GM12891 (cell line): Measurements from ENCODE around the gene NEDD4L.

Experiments
- DNase-seq: peaks from one replicate; pipeline ENCODE4 v3.0.0; 2011; ENCODE audit warnings: low spot score; ENCODE audit not compliant: insufficient read length
- FAIRE-seq: peaks from 2 replicates; lab custom pipeline; 2011; peaks lifted over from hg19 to GRCh38; lab: Jason Lieb, UNC
- PAX5 ChIP-seq: IDR thresholded peaks from 2 replicates; pipeline ENCODE4 v1.6.1; 2011; ENCODE audit warnings: low read length, moderate library complexity, mild to moderate bottlenecking; ENCODE audit not compliant: insufficient read depth, severe bottlenecking
- POLR2A ChIP-seq: IDR thresholded peaks from 2 replicates; pipeline ENCODE4 v1.6.1; 2011; ENCODE audit warnings: low read depth, low read length, control low read depth
- POLR2AphosphoS5 ChIP-seq: IDR thresholded peaks from 2 replicates; pipeline ENCODE4 v1.6.1; 2011; ENCODE audit warnings: low read depth, low read length, control low read depth
- POU2F2 ChIP-seq: IDR thresholded peaks from 2 replicates; pipeline ENCODE4 v1.6.1; 2011; ENCODE audit warnings: low read depth, mild to moderate bottlenecking, control low read depth, low read length, moderate library complexity
- SPI1 ChIP-seq: IDR thresholded peaks from 2 replicates; pipeline ENCODE4 v1.6.1; 2011; ENCODE audit warnings: low read depth, low read length, control low read depth
- TAF1 ChIP-seq: IDR thresholded peaks from 2 replicates; pipeline ENCODE4 v1.6.1; 2011; ENCODE audit warnings: low read depth, low read length, control low read depth

Gene NEDD4L

GRCh38 chr18:58109256-58109655 is 65.2 kb downstream of the NEDD4L start:
- DNase-seq: no peak
- no peak for FAIRE-seq
- TF ChIP-seq POLR2AphosphoS5: no peak
- TF ChIP-seq POLR2A: no peak

DNA sequence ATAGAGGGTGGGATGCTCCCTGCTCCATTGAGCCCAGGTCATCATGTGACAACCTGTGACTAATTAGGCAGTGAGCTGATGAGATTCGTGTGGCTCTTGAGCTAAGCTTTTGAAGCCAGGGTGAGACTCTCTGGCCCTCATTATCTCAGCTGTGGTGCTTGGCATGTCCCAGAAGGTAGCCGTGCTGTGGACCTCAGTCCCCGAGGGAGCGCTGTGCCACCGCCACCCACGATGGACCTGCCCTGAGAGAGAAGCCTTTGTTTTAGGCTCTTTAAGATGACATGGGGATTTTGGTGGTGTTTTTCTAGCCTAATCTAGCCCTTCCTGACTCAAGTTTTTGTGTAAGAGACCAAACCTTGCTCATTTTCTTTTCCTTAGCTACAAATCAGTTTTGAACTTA is 66.4 kb downstream of the NEDD4L start:
- DNase-seq (no peak), FAIRE-seq (peak; percentile 20)
- TF ChIP-seq POLR2AphosphoS5: no peak
- no peak for TF ChIP-seq PAX5
- TF ChIP-seq POLR2A: no peak
- no peak for TF ChIP-seq SPI1
- TF ChIP-seq TAF1: no peak
- TF ChIP-seq POU2F2: no peak

DNA sequence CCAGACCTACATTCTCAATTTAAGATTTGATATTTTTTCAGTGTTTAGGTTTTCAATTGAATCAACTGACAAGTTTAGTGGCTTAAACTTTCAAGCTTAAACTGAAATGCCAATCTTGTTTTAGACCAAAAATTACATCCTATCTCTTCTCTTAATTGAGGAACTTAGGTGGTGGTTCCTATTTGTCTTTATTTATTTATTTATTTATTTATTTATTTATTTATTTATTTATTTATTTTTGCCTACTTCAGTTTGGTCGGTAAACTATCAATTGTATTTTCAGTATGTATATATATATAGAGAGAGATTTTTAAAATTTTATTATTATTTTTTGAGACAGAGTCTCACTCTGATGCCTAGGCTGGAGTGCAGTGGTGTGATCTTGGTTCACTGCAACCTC is 68.1 kb downstream of the NEDD4L start:
- DNase-seq (no peak), FAIRE-seq (no peak)
- no peak for TF ChIP-seq TAF1
- TF ChIP-seq POU2F2: no peak
- TF ChIP-seq POLR2A: no peak
- TF ChIP-seq POLR2AphosphoS5: no peak
- no peak for TF ChIP-seq SPI1
- TF ChIP-seq PAX5: no peak

GRCh38 chr18:58113337-58113736 is 69.3 kb downstream of the NEDD4L start:
- DNase-seq (no peak), FAIRE-seq (no peak)
- TF ChIP-seq POU2F2 (no peak), PAX5 (no peak), SPI1 (no peak), TAF1 (no peak), POLR2A (no peak; the same call in 1 of the 2 replicates), POLR2AphosphoS5 (no peak)

DNA sequence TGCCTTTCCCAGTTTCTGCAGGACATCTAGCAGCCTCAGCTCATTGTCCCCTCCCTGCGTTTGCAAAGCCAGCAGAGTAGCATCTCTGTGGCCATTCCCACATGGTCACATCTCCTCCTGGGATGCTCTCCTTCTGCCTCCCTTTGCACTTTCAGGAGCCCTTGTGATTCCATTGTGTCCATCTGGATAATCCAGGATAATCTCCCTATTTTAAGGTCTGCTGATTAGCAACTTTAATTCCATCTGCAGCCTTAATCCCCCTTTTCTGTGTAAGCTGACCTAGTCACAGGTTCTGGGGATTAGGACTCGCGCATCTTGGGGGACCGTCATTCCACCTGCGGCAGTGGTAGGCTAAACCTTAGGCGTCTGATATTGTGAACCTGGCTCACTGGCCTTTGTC is 70.7 kb downstream of the NEDD4L start:
- FAIRE-seq (no peak), DNase-seq (no peak)
- no peak for TF ChIP-seq TAF1
- TF ChIP-seq PAX5: no peak
- no peak for TF ChIP-seq POLR2A
- TF ChIP-seq POU2F2: no peak
- no peak for TF ChIP-seq SPI1
- no peak for TF ChIP-seq POLR2AphosphoS5

- FAIRE-seq: no peak
- DNase-seq: no peak
- no peak for TF ChIP-seq POLR2AphosphoS5
- no peak for TF ChIP-seq POLR2A
- no peak for TF ChIP-seq SPI1
- no peak for TF ChIP-seq TAF1
- TF ChIP-seq POU2F2: no peak
- no peak for TF ChIP-seq PAX5
Measured at GRCh38 chr18:58116818-58117217, 72.8 kb downstream of the NEDD4L start.

- DNase-seq (no peak), FAIRE-seq (peak; percentile 83)
- no peak for TF ChIP-seq POLR2AphosphoS5
- TF ChIP-seq POLR2A: no peak
- TF ChIP-seq TAF1: no peak
- TF ChIP-seq POU2F2: no peak
- no peak for TF ChIP-seq SPI1
- no peak for TF ChIP-seq PAX5
Measured at GRCh38 chr18:58117786-58118403, 73.9 kb downstream of the NEDD4L start.

- DNase-seq (no peak), FAIRE-seq (no peak)
- no peak for TF ChIP-seq POU2F2
- TF ChIP-seq TAF1: no peak
- no peak for TF ChIP-seq POLR2A
- no peak for TF ChIP-seq SPI1
- no peak for TF ChIP-seq POLR2AphosphoS5
- no peak for TF ChIP-seq PAX5
Measured at GRCh38 chr18:58118536-58118935, 74.5 kb downstream of the NEDD4L start.

GRCh38 chr18:58119819-58120218 is 75.8 kb downstream of the NEDD4L start:
- DNase-seq (no peak), FAIRE-seq (no peak)
- TF ChIP-seq TAF1 (no peak), POU2F2 (no peak), POLR2A (no peak), PAX5 (no peak), SPI1 (no peak), POLR2AphosphoS5 (no peak)

- TF ChIP-seq TAF1: no peak
- no peak for TF ChIP-seq POU2F2
- TF ChIP-seq PAX5: no peak
- TF ChIP-seq POLR2A: no peak
- TF ChIP-seq SPI1: no peak
- no peak for TF ChIP-seq POLR2AphosphoS5
- DNase-seq (no peak), FAIRE-seq (no peak)
Measured at GRCh38 chr18:58124475-58124874, 80.4 kb downstream of the NEDD4L start.
